Ramos (cell line): ENCODE data around the gene NR2F1-AS1.
"Not testable (repeated sequence)": the region's sequence is repeated elsewhere in the genome, so short reads cannot be mapped to it uniquely, and the experiment has no call there.

Experiments
- in situ Hi-C: fragments of 300-500 bp; cut with MboI; formaldehyde crosslinking; loops from one replicate; pipeline ENCODE4 v1.14.3; 2022; ENCODE audit warnings: low sequenced_read_pairs; ENCODE audit not compliant: unreplicated experiment

Gene NR2F1-AS1

GRCh38 chr5:93403141-93403928 is 177.7 kb downstream of the NR2F1-AS1 start:
- in situ Hi-C loops, result no loop called here

GRCh38 chr5:93402451-93402850 is 178.6 kb downstream of the NR2F1-AS1 start:
- in situ Hi-C loops, result no loop called here

- in situ Hi-C loops, result no loop called here
These were observed 179.3 kb downstream of the NR2F1-AS1 start for GRCh38 chr5:93401634-93402213.

GRCh38 chr5:93399675-93400074 is 181.3 kb downstream of the NR2F1-AS1 start:
- in situ Hi-C loops, result no loop called here

GRCh38 chr5:93395971-93396379 is 185.0 kb downstream of the NR2F1-AS1 start:
- in situ Hi-C loops, result no loop called here

GRCh38 chr5:93395010-93395409 is 186.0 kb downstream of the NR2F1-AS1 start:
- in situ Hi-C loops, result no loop called here

GRCh38 chr5:93394301-93394700 is 186.7 kb downstream of the NR2F1-AS1 start:
- in situ Hi-C loops, result no loop called here

- in situ Hi-C loops, result not testable (repeated sequence)
These were observed 189.8 kb downstream of the NR2F1-AS1 start for GRCh38 chr5:93391169-93391568.

GRCh38 chr5:93385655-93386054 is 195.4 kb downstream of the NR2F1-AS1 start:
- in situ Hi-C loops, result no loop called here

- in situ Hi-C loops, result no loop called here
These were observed 196.0 kb downstream of the NR2F1-AS1 start for GRCh38 chr5:93384995-93385394.

- in situ Hi-C loops, result no loop called here
These were observed 197.0 kb downstream of the NR2F1-AS1 start for GRCh38 chr5:93384026-93384425.

GRCh38 chr5:93382188-93382825 is 198.7 kb downstream of the NR2F1-AS1 start:
- in situ Hi-C loops, result no loop called here

GRCh38 chr5:93381057-93381456 is 200.0 kb downstream of the NR2F1-AS1 start:
- in situ Hi-C loops, result no loop called here

- in situ Hi-C loops, result no loop called here
These were observed 202.9 kb downstream of the NR2F1-AS1 start for GRCh38 chr5:93378073-93378472.

- in situ Hi-C loops, result no loop called here
These were observed 209.1 kb downstream of the NR2F1-AS1 start for GRCh38 chr5:93371893-93372292.

- in situ Hi-C loops, result no loop called here
These were observed 216.6 kb downstream of the NR2F1-AS1 start for GRCh38 chr5:93364378-93364777.

- in situ Hi-C loops, result no loop called here
These were observed 220.5 kb downstream of the NR2F1-AS1 start for GRCh38 chr5:93360436-93361088.

GRCh38 chr5:93359960-93360305 is 221.1 kb downstream of the NR2F1-AS1 start:
- in situ Hi-C loops, result no loop called here
